ENCODE results near the gene ILKAP.

ILKAP gene

GRCh38 chr2:238203094-238203972 lies at the start of gene ILKAP:
ILKAP (minus strand) TSS chr2:238203695; CDS start chr2:238203553, 142 bp downstream.
- DNase-seq = peak; percentile 92

GRCh38 chr2:238252766-238253630 lies 49.5 kb upstream of the ILKAP start:
- no peak for DNase-seq

DNA sequence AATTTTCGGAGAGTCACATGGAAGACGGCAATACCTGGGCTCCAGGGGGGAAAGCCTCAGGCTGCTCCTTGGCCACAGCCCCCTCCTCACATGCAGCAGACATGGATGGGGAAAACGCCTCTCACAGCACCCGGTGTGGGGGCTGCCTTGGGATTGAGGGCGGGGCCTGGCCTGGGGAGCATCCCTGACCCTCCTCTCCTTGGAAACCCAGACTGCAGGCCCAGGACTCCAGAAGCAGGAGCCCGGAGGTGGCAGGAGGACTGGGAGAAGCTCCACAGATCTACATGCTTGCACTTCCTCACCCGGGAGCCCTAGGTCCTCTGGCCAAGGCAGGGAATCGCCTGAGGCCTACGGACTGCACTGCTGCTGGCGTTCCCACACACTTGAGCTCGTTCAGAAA lies 48.5 kb upstream of the ILKAP start:
- DNase-seq = no peak

DNA sequence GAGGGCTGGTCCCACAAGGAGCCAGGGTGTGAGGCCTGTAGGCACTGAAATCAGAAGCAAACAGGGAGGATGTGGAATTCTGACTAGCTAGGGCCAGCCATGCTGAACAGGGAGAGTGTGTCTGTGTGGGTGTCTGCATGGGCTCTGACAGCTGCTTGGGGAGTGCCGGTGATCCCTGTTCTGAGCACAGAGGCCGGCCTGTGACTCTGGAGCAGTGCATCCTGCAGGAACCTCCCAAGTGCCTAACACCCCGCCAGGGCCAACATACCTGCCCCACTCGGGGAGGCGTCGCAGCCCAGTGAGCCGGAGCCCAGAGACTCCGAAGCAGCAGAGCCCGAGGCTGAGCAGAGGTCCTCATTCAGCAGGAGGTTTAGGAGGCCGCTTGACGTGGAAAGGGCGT lies 47.8 kb upstream of the ILKAP start:
- DNase-seq = no peak

DNA sequence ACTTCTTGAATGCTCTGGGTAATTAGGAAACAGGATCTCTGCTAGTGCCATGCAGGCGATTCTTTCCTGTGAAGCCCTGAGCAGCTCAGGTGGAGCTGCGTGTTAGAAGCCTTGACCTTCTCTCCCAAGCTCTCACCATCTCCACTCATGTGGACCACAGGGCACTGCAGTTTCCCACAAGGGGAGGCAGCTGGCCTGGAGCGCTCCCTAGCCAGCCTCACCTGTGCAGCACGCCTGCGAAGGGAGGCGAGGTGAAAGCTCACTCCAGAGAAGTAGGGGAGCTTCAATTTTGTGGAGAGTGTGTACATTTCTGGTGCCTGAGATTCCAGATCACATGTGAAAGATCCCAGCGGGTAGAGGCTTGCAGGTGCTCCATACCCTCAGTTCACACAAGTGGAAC lies 47.4 kb upstream of the ILKAP start:
- DNase-seq = no peak

DNA sequence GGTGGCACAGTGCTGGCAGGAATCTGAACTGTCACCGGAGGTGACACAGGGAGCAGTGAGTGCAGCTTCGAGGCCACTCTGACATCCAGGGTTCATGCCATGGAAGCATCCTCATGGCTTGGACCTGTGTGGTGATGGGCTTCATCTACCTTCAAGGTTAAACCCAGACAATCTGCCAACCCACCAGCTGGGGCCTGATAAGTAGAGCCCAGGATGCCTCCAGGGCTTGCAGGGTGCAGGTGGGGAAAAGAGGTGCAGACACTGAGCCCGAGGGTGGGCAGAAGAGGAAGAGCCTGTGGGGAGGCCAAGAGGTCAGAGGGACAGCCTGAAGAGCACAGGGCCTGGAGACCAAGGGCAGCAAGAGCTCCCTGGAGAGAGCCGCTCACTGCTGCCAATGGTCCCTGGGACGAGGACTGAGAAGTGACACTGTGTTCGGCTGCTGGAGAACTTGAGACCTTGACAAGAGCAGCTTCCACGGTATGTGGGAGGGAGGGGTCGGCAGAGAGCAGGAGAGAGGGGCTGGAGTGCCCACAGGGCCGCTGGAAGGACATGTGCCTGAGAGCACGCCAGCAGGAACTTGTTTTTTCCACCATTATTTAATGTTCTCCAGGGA lies 44.5 kb upstream of the ILKAP start:
- DNase-seq = no peak

DNA sequence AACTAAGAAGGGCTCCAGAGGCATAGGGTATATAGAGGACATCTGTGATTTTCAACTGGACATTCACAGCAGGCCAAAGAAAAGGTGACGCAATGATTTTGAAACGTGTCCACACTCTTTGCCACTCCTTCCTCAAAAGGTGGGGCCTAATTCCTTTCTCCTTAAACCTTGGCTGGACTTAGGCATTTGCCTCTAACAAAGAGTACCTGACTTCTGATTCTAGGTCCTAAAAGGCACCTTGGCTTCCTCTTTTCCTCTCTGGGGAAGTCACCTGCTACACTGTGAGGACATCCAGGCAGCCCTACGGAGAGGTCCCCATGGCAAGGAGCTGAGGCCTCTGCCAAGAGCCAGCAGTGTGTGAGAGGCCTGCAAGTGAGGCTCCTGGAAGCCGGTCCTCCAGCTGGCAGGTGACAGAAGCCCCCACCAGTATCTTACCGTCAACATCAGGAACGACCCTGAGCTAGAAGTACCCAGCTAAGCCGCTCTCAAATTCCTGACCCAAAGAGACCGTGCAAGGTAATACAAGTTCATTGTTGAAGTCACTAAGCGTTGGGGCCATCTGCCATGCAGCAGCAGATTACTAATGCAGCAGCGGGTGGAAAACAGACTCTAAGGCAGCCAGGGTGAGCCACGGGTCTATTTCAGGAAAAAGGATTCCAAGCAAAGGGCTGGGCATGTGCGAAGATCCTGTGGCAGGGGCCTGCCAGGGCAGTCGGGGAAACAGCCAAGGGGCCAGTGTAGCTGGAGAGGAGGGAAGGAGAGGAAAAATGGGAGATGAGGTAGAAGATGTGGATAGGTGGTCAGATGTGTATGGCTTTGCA lies 43.7 kb upstream of the ILKAP start:
- no peak for DNase-seq

DNA sequence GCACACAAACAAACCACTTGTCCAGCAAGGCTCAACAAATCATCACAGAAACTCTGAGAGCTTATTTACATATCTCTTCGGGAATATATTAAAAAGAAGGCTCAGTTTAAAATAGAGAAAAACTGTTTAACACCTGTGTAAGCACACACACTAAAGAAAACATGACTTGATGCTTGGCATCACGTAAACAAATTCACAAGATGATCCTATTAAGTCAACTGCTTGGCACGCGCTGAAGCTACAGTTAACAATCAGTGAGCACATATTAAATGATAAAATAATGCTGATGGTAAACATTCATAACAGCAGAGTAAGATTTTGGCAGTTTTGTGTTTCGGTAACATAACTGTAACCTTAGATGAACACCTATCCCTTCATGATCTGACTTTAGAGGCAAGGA lies 40.7 kb upstream of the ILKAP start:
- no peak for DNase-seq

DNA sequence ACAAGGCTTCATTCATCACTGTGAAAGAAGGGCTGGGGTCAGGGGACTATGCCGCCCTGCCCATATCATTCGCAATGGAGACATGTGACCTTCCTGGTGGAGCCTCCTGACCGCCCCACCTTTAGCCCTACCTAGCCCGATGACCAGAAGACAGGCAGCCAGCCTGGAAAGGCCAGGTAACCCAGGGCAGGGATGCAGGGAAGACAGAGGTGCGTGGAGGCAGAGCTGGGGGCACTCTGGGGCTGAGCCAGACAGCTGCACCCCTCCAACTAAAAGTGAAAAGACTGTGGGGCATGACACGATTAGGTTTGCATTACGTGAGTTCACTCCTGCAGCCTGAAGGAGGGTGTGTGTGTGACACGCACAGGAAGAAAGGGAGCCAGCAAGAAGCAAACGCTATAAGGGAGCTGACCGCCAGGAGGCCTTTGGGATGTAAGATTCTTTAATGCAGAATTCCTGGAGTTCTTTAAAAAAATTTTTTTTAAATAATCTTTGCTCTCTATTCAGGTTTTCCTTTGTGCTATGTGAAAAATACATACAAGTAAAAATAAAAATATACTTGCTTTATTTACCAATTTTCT lies 40.1 kb upstream of the ILKAP start:
- no peak for DNase-seq

GRCh38 chr2:238242731-238243495 lies 39.4 kb upstream of the ILKAP start:
- no peak for DNase-seq

DNA sequence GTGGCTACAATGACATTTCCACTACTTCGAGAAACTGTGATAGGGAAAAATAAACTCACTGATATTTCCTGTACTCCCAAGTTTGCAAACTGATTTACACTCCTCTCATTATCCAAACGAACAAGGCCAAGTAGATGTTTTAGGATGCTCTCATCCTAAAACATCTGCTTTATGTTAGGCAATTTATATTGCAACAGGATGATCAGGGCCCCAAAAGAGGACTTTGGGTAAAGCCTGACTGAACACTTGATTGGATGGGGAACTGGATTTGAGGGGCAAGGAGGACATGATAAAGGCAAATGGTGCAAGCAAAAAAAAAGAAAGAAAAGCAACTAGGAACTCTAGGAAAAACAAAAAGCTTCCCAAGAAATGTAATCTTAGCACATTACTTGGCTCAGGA lies 38.5 kb upstream of the ILKAP start:
- DNase-seq = no peak

GRCh38 chr2:238240757-238241711 lies 37.5 kb upstream of the ILKAP start:
- DNase-seq = peak; percentile 30

DNA sequence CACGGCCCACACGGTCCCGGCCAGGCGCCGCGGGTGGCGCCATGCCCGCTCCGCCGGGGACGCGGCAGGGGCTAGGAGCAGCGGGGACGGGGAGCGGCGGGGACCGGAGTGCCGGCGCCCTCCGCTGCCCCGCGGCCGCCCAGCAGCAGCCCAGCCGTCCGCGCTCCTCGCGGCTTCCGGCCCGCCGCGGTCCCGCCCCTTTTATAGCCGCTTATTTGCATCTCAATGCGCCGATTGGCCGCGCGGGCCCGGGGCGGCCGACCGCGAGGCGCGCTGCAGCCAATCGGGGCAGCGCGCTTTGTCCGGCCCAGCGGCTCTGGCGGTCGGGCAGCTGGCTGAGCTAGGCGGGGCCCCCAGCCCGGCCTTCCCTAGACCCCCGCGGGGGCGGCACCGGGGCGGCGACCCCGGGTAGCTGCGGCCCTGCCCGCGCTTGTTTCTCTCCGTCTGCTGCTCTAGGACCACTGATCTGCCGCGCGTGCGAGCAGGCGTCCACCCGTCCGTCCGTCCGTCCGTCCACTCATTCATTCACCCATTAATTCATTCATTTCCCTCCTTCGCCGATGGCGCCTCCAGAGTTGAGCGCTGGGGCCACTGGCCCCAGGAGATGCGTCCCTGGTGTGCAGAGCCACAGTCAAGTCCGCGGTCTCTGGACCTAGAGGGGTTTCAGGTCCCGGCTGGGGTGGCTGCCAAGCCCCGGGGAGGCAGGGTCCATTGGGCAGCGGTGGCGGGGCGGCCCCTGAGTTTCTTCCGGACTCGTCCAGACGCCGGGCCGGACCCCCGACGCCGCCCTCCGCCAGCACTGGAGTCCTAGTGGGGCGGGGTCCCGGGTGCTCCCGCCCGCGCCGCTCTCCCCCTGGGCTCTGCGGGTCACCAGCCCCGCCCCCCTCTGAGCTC lies 36.6 kb upstream of the ILKAP start, which contains the start of gene HES6:
TSS of gene HES6 (minus strand) at position 176 of the 894 bp plus-strand sequence. CDS start at position 43, 133 bp downstream.
- peak; percentile 83 for DNase-seq

- peak; percentile 50 for DNase-seq
These were observed 36.0 kb upstream of the ILKAP start for GRCh38 chr2:238239543-238239862.

DNA sequence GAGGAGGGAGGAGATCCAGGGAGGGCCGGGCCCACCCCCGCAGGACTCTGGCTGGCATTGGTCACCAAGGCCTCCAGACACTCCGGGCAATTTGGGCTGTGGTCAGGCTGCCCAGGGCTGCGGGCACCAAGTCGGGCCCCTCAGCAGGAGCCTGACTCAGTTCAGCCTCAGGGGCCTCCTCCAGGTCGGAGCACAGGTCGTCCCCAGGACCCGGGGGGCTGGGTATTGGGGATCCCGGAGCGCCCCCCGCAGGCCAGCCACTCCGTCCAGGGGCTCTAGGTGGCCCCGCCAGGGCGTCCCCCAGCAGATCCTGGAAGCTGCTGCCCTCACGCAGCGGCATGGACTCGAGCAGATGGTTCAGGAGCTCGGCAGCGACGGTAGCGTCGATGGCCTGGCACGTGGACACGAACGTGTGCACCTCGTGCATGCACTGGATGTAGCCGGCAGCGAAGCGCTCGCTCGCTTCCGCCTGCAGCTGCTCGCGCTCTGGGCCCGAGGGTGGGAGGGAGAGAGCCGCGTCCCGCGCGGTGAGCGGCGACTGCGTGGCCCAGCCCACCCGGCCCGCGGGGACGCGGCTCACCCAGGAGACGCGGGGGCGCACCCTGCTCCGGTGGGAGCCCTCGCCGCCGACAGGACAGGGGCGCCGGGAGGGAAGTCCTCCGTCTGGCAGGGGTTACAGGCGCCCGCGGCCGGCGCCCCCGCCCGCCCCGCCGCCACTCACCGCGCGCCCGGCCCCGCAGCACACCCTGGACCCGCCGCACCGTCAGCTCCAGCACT lies 35.5 kb upstream of the ILKAP start:
- peak; percentile 58 for DNase-seq

GRCh38 chr2:238238311-238238765 lies 34.8 kb upstream of the ILKAP start:
- DNase-seq = no peak

DNA sequence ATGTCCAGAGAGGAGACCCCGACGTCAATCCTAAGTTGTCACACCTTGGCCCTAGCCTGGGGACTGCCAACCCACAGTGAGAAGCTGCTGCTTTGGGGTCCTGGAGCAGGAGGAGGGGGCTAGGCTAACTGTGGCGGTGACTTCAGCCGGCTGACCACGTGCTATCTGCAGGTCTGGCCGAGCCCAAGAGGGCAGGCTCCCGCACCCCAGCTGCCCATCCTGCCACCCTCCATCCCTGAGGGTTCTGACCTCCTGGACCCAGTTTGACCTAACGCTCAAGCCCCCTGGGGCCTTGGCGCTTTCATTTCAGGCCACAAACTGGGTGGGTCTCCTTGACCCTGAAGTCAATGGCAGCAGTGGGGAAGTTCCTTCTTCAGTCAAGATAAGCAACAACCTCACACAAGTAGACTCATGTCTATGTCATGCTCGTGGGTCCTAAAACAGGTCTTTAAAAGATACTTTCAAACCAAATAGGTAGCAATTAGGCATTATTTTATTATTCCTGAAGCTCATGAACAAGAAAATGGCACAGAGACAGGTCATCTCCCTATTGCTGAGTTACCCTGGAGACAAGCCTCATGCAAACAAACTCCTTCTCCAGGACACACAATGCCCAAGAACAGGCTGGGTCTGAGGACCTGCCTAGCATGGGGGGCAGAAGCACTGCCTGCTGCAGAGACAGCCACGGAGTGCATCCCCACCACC lies 34.1 kb upstream of the ILKAP start:
- DNase-seq = no peak

Data from CD4-positive, alpha-beta T cell treated with Interleukin-6 for 4 hours (primary cell).